Mesenchymal stem cell (in vitro differentiated cells and primary cell): ENCODE results near the gene CIB1.

Source experiments
- DNase-seq: peaks from one replicate; pipeline ENCODE4 v3.0.0-alpha.2; 2013
- H2AFZ ChIP-seq: one replicate; pipeline ENCODE4 v1.6.1; 2013; ENCODE audit warnings: low read depth, mild to moderate bottlenecking, control low read depth, inconsistent platforms, low read length, moderate library complexity
- H2AK5ac ChIP-seq: 2 replicates; pipeline ENCODE4 v1.6.1; 2013; ENCODE audit warnings: low read length, moderate library complexity, mild to moderate bottlenecking, inconsistent platforms; ENCODE audit not compliant: severe bottlenecking
- H2BK120ac ChIP-seq: one replicate; pipeline ENCODE4 v1.6.1; 2013; ENCODE audit warnings: low read depth, mild to moderate bottlenecking, inconsistent platforms, low read length, moderate library complexity
- H2BK12ac ChIP-seq, 2 experiments: one replicate each; pipeline ENCODE4 v1.6.1; 2013; ENCODE audit warnings: inconsistent platforms in 2 of 2, low read length in 2 of 2, mild to moderate bottlenecking in 2 of 2, moderate library complexity in 2 of 2, control low read depth in 1 of 2
- H2BK15ac ChIP-seq: one replicate; pipeline ENCODE4 v1.6.1; 2013; ENCODE audit warnings: mild to moderate bottlenecking, low read depth, inconsistent platforms; ENCODE audit not compliant: poor library complexity, severe bottlenecking
- H2BK5ac ChIP-seq: 2 replicates; pipeline ENCODE4 v1.6.1; 2013; ENCODE audit warnings: low read depth, mild to moderate bottlenecking, low read length, control low read depth, inconsistent platforms; ENCODE audit not compliant: poor library complexity, severe bottlenecking
- H3K14ac ChIP-seq, 2 experiments: one replicate each; pipeline ENCODE4 v1.6.1; 2013; ENCODE audit warnings: inconsistent platforms in 2 of 2, low read length in 2 of 2, control low read depth in 1 of 2, mild to moderate bottlenecking in 1 of 2, moderate library complexity in 1 of 2
- H3K18ac ChIP-seq, 2 experiments: one replicate each; pipeline ENCODE4 v1.6.1; 2013; ENCODE audit warnings: inconsistent platforms in 2 of 2, low read length in 2 of 2, control low read depth in 1 of 2, low read depth in 1 of 2, mild to moderate bottlenecking in 1 of 2
- H3K23ac ChIP-seq, 2 experiments: one replicate each; pipeline ENCODE4 v1.6.1; 2013; ENCODE audit warnings: inconsistent platforms in 2 of 2, low read length in 2 of 2, mild to moderate bottlenecking in 2 of 2, moderate library complexity in 2 of 2, control low read depth in 1 of 2
- H3K27ac ChIP-seq: 2 replicates; pipeline ENCODE4 v1.5.1; 2013; ENCODE audit warnings: mild to moderate bottlenecking, moderate library complexity, low read length, control low read depth, inconsistent platforms; ENCODE audit not compliant: poor library complexity, severe bottlenecking
- H3K27me3 ChIP-seq, 2 experiments: 2 replicates each; pipeline versions ENCODE4 v1.6.1 to v1.7.0; 2013; ENCODE audit warnings: low read length in 2 of 2, mild to moderate bottlenecking in 2 of 2, moderate library complexity in 2 of 2, control low read depth in 1 of 2, inconsistent platforms in 1 of 2; ENCODE audit not compliant: control insufficient read depth in 1 of 2, insufficient read depth in 1 of 2
- H3K36me3 ChIP-seq, 2 experiments: 2 replicates each; pipeline versions ENCODE4 v1.6.1 to v1.7.0; 2013; ENCODE audit warnings: low read length in 2 of 2, control low read depth in 1 of 2, inconsistent platforms in 1 of 2, low read depth in 1 of 2, mild to moderate bottlenecking in 1 of 2; ENCODE audit not compliant: insufficient read depth in 2 of 2, control insufficient read depth in 1 of 2
- H3K4ac ChIP-seq, 2 experiments: one replicate each; pipeline ENCODE4 v1.6.1; 2013; ENCODE audit warnings: inconsistent platforms in 2 of 2, low read length in 2 of 2, mild to moderate bottlenecking in 2 of 2, moderate library complexity in 2 of 2, control low read depth in 1 of 2, low read depth in 1 of 2
- H3K4me1 ChIP-seq: 2 replicates; pipeline ENCODE4 v1.6.1; 2013; ENCODE audit warnings: low read depth, low read length, control low read depth; ENCODE audit not compliant: control insufficient read depth, insufficient read depth
- H3K4me2 ChIP-seq: 2 replicates; pipeline ENCODE4 v1.6.1; 2013; ENCODE audit warnings: low read length, mild to moderate bottlenecking, inconsistent platforms; ENCODE audit not compliant: poor library complexity, severe bottlenecking
- H3K4me3 ChIP-seq, 2 experiments: 2 replicates each; pipeline versions ENCODE4 v1.5.1 to v1.7.0; 2013; ENCODE audit warnings: low read length in 2 of 2, mild to moderate bottlenecking in 2 of 2, control low read depth in 1 of 2, low read depth in 1 of 2; ENCODE audit not compliant: insufficient read depth in 1 of 2
- H3K79me1 ChIP-seq: replicated peaks from 2 replicates; pipeline ENCODE4 v1.6.1; 2013; ENCODE audit warnings: mild to moderate bottlenecking, control low read depth, low read length, inconsistent platforms; ENCODE audit not compliant: poor library complexity, severe bottlenecking
- H3K9ac ChIP-seq: 2 replicates; pipeline ENCODE4 v1.7.0; 2013; ENCODE audit warnings: mild to moderate bottlenecking, low read length, moderate library complexity
- H3K9me3 ChIP-seq: 2 replicates; pipeline ENCODE4 v1.7.0; 2013; ENCODE audit warnings: mild to moderate bottlenecking, low read length; ENCODE audit not compliant: control insufficient read depth
- H4K8ac ChIP-seq: one replicate; pipeline ENCODE4 v1.6.1; 2013; ENCODE audit warnings: inconsistent platforms, mild to moderate bottlenecking, low read length, moderate library complexity
- H4K91ac ChIP-seq: one replicate; pipeline ENCODE4 v1.6.1; 2013; ENCODE audit warnings: mild to moderate bottlenecking, low read length, inconsistent platforms
- WGBS: methylation state at CpG from one replicate; pipeline ENCODE4 v1.1.7; 2013; ENCODE audit warnings: mixed read lengths; 5-methylcytosine and 5-hydroxymethylcytosine counted together

Gene CIB1

GRCh38 chr15:90201130-90201943 is 32.4 kb downstream of the CIB1 start, which contains the start of gene SEMA4B:
Gene SEMA4B (plus strand): TSS chr15:90201330. CDS start chr15:90201579, 249 bp downstream.
- Histone ChIP-seq H3K36me3 (peaks cover 0 to 19% of the 10 kb centered on the region in 2 experiments), H2AFZ (peak within 1 kb of the TSS; percentile 86), H3K18ac (peak within 1 kb of the TSS; percentile 62 to 96), H3K4me3 (peak within 1 kb of the TSS; percentile 92 to 97), H2BK5ac (peak within 1 kb of the TSS; percentile 19), H2BK120ac (peak within 1 kb of the TSS; percentile 83), H4K91ac (peak within 1 kb of the TSS; percentile 98), H2BK12ac (peak within 1 kb of the TSS; percentile 56 to 69), H3K4me2 (peak within 1 kb of the TSS; percentile 93), H2BK15ac (peak within 1 kb of the TSS; percentile 96), H3K23ac (peak within 1 kb of the TSS; percentile 43 to 98), H3K27ac (no peak within 1 kb of the TSS), H3K4ac (peak within 1 kb of the TSS; percentile 68 to 83), H3K9ac (peak within 1 kb of the TSS; percentile 86), H3K14ac (peak within 1 kb of the TSS; percentile 9 to 89), H3K4me1 (peaks cover 31% of the 10 kb centered on the region), H2AK5ac (no peak within 1 kb of the TSS), H3K79me1 (peaks cover 47% of the 10 kb centered on the region), H3K9me3 (no peaks in the 10 kb centered on the region), H3K27me3 (no peaks in the 10 kb centered on the region), H4K8ac (peak within 1 kb of the TSS; percentile 93)
- WGBS: under 1% methylated on average over 67 of the region's 88 CpGs
- DNase-seq: peak; percentile 63

GRCh38 chr15:90200534-90201129 is 33.1 kb downstream of the CIB1 start:
- peak overlapping the region; percentile 96 for H2BK15ac ChIP-seq
- H2AK5ac ChIP-seq: no peak overlapping the region
- H3K4me3 ChIP-seq: peak overlapping the region; percentile 92 to 97
- DNase-seq: no peak
- H3K9ac ChIP-seq: peak overlapping the region; percentile 86
- peak overlapping the region; percentile 3 to 65 for H3K4ac ChIP-seq
- no peak overlapping the region for H3K27ac ChIP-seq
- peak overlapping the region; percentile 93 for H3K4me2 ChIP-seq
- WGBS: 18% methylated on average over 17 of the region's 24 CpGs
- no peak overlapping the region for H2BK5ac ChIP-seq
- H3K18ac ChIP-seq: peak overlapping the region; percentile 62 to 93
- H3K14ac ChIP-seq: peak overlapping the region; percentile 9 to 37
- peak overlapping the region; percentile 98 for H4K91ac ChIP-seq
- peak overlapping the region in 1 of 2 experiments; percentile 54 for H3K23ac ChIP-seq
- peaks cover 31% of the 10 kb centered on the region for H3K4me1 ChIP-seq
- H2BK120ac ChIP-seq: peak overlapping the region; percentile 83
- peak overlapping the region; percentile 93 for H4K8ac ChIP-seq
- H3K79me1 ChIP-seq: peaks cover 40% of the 10 kb centered on the region
- peak overlapping the region; percentile 56 to 69 for H2BK12ac ChIP-seq
- H3K27me3 ChIP-seq: no peaks in the 10 kb centered on the region
- H3K36me3 ChIP-seq: peaks cover 0 to 12% of the 10 kb centered on the region in 2 experiments
- H3K9me3 ChIP-seq: no peaks in the 10 kb centered on the region
- H2AFZ ChIP-seq: peak overlapping the region; percentile 86

DNA sequence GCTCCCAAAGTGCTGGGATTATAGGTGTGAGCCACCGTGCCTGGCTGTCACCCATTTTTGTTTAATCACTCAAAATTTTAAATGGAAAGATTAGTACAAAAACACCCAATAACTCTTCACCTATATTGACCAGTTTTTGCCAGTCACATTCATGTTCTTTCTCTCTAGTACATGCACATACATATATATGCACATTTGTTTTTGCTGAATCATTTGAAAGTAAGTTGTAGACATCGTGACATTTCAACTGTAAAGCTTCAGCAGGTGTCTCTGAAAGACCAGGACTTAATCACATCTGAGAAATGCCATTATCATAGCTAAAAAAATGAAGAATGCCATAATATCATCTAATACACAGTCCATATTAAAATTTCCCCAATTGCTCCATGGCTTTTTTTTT is 39.1 kb downstream of the CIB1 start:
- Histone ChIP-seq H3K14ac (no peak overlapping the region), H3K4me2 (no peak overlapping the region), H4K8ac (no peak overlapping the region), H3K18ac (no peak overlapping the region), H3K27ac (no peak overlapping the region), H3K9me3 (no peaks in the 10 kb centered on the region), H3K4me1 (peaks cover 25% of the 10 kb centered on the region), H2BK15ac (no peak overlapping the region), H3K4me3 (no peak overlapping the region), H2BK120ac (no peak overlapping the region), H2BK5ac (no peak overlapping the region), H3K79me1 (peaks cover 34% of the 10 kb centered on the region), H2BK12ac (no peak overlapping the region), H3K4ac (no peak overlapping the region), H3K23ac (no peak overlapping the region), H4K91ac (no peak overlapping the region), H3K27me3 (no peaks in the 10 kb centered on the region), H2AK5ac (no peak overlapping the region), H3K9ac (no peak overlapping the region), H3K36me3 (no peaks in the 10 kb centered on the region), H2AFZ (no peak overlapping the region)
- 100% methylated on average over 2 of the region's 2 CpGs for WGBS
- DNase-seq: no peak
